ENCODE data around the gene NHLH1. TPM values are rescaled to one million over a fixed set of nuclear protein-coding genes. Genes with fewer than 3 reads are reported as not detected.
"Not testable (repeated sequence)": the region's sequence is repeated elsewhere in the genome, so short reads cannot be mapped to it uniquely, and the experiment has no call there.

NHLH1 gene
- total RNA-seq, 1 donor from 2014 or later: not detected

DNA sequence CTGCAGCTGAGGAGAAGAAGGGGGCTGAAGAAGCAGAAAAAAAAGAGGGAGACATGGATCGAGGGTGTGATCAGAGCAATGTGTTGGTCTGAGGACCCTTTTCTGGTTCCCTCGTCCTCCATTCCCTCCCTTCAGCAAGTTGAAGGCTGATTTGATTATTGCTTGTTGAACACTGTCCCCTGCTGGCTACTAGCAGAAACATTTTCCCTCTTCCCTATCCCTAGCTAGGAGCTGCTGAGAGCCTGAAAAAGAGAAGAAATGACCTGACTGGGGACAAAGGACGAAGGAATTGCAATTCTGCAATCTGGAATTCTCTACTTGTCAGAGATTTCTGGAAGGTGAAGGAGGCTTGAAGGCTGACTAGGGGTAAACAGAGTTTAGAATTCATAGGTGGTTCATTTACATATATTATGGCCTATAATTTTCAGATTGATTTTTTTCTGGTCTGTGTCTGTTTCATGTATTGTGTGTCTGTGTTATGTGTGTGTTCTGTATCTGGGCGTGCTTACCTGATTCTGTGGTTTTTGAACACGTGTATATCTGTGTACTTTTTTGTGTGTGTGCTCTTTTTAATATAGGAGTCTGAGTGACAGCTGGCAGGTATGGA lies 9.8 kb downstream of the NHLH1 start:
- Histone ChIP-seq H3K27ac (no peak overlapping the region), H3K4me3 (no peak overlapping the region), H3K4me1 (peaks cover 11% of the 10 kb centered on the region), H3K27me3 (no peaks in the 10 kb centered on the region), H3K9me3 (no peaks in the 10 kb centered on the region), H3K36me3 (no peaks in the 10 kb centered on the region)
- peak in 1 of 2 donors; percentile 49 for DNase-seq (ENCODE audit: extremely low spot score in 2 of 2)
- TF ChIP-seq POLR2AphosphoS5 (IDR thresholded peaks at IDR 0.05; ENCODE audit: insufficient read depth in 1 of 2, low read depth in 1 of 2): no peak
- TF ChIP-seq, protein P1, sequence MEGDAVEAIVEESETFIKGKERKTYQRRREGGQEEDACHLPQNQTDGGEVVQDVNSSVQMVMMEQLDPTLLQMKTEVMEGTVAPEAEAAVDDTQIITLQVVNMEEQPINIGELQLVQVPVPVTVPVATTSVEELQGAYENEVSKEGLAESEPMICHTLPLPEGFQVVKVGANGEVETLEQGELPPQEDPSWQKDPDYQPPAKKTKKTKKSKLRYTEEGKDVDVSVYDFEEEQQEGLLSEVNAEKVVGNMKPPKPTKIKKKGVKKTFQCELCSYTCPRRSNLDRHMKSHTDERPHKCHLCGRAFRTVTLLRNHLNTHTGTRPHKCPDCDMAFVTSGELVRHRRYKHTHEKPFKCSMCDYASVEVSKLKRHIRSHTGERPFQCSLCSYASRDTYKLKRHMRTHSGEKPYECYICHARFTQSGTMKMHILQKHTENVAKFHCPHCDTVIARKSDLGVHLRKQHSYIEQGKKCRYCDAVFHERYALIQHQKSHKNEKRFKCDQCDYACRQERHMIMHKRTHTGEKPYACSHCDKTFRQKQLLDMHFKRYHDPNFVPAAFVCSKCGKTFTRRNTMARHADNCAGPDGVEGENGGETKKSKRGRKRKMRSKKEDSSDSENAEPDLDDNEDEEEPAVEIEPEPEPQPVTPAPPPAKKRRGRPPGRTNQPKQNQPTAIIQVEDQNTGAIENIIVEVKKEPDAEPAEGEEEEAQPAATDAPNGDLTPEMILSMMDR (IDR thresholded peaks at IDR 0.05): peak; percentile 68 to 88 (median 85)
- intact Hi-C loops (cut with DNase I): no loop called here

DNA sequence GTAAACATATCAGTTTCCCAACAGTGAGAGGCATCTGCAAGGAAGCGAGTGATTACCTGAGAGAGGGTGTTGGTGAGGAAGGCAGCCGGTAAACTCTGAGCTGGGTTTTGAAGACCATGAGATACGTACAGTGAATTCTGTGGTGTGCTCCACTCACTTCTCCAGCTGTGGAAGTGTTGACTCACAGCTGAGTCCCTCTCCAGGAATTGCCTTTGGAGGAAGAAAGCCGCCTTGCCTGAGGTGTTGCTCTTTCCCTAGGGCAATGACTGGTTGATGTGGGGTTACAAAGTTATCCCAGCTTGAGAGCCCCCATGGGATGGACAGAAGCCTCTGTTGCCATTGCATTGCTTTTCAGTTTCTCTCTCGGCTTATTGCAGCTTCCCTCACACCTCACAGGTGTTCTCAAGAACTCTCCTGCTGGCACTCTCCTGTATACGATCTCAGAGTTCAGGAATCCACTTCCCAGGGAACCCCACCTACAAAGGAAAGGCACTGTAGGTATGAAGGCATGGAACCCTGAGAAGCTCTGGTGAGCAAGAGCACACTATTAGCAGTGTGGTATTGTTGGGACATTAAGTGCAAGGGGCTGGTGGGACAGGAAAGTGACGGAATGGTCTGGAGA lies 10.8 kb downstream of the NHLH1 start:
- intact Hi-C loops (cut with DNase I): no loop called here
- no peak overlapping the region for H3K27ac ChIP-seq
- H3K9me3 ChIP-seq: no peaks in the 10 kb centered on the region
- H3K36me3 ChIP-seq: no peaks in the 10 kb centered on the region
- peak; percentile 64 to 67 for DNase-seq (ENCODE audit: extremely low spot score in 2 of 2)
- no peak overlapping the region for H3K4me3 ChIP-seq
- peaks cover 11% of the 10 kb centered on the region for H3K4me1 ChIP-seq
- H3K27me3 ChIP-seq: no peaks in the 10 kb centered on the region
- TF ChIP-seq, protein P1 (IDR thresholded peaks at IDR 0.05): no peak
- TF ChIP-seq POLR2A (IDR thresholded peaks at IDR 0.05) (no peak), POLR2AphosphoS5 (IDR thresholded peaks at IDR 0.05; ENCODE audit: insufficient read depth in 1 of 2, low read depth in 1 of 2) (no peak)

DNA sequence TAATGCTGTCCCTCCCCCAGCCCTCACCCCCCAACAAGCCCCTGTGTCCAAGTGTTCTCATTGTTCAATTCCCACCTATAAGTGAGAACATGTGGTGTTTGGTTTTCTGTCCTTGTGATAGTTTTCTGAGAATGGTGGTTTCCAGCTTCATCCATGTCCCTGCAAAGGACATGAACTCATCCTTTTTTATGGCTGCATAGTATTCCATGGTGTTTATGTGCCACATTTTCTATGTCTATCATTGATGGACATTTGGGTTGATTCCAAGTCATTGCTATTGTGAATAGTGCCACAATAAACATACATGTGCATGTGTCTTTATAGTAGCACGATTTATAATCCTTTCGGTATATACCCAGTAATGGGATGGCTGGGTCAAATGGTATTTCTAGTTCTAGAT lies 17.9 kb downstream of the NHLH1 start:
- DNase-seq (ENCODE audit: extremely low spot score in 2 of 2); H3K36me3 ChIP-seq; H3K27ac ChIP-seq; H3K4me3 ChIP-seq; H3K9me3 ChIP-seq; H3K27me3 ChIP-seq; intact Hi-C loops (cut with DNase I); H3K4me1 ChIP-seq: not testable (repeated sequence)

DNA sequence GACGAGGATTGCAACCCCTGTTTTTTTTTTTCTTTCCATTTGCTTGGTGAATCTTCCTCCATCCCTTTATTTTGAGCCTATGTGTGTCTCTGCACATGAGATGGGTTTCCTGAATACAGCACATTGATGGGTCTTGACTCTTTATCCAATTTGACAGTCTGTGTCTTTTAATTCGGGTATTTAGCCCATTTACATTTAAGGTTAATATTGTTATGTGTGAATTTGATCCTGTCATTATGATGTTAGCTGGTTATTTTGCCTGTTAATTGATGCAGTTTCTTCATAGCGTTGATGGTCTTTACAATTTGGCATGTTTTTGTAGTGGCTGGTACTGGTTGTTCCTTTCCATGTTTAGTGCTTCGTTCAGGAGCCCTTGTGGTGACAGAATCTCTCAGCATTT lies 21.5 kb downstream of the NHLH1 start:
- H3K4me3 ChIP-seq; H3K27me3 ChIP-seq; H3K9me3 ChIP-seq; H3K36me3 ChIP-seq; H3K27ac ChIP-seq; intact Hi-C loops (cut with DNase I); DNase-seq (ENCODE audit: extremely low spot score in 2 of 2); H3K4me1 ChIP-seq: not testable (repeated sequence)

DNA sequence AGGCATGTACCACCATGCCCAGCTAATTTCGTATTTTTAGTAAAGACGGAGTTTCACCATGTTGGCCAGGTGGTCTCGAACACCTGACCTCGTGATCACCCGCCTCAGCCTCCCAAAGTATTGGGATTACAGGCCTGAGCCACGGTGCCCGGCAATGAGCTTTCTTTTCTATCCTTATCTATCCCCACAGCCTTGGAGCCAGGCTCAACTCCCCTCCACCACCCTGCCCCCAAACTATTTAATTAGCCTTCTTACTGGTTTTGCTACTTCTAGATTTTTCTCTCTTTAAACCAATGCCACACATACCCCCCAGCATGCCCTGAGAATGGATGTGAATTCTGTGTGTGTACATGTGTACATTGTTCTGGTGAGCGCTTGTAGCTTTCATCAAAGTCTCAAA lies 27.8 kb downstream of the NHLH1 start:
- TF ChIP-seq POLR2AphosphoS5 (IDR thresholded peaks at IDR 0.05; ENCODE audit: insufficient read depth in 1 of 2, low read depth in 1 of 2): no peak
- TF ChIP-seq, protein P1 (IDR thresholded peaks at IDR 0.05): no peak
- TF ChIP-seq POLR2A (IDR thresholded peaks at IDR 0.05): no peak
- Histone ChIP-seq H3K9me3 (no peaks in the 10 kb centered on the region), H3K4me3 (no peak overlapping the region), H3K27ac (no peak overlapping the region), H3K36me3 (no peaks in the 10 kb centered on the region), H3K4me1 (no peaks in the 10 kb centered on the region), H3K27me3 (no peaks in the 10 kb centered on the region)
- intact Hi-C loops (cut with DNase I): no loop called here
- DNase-seq (ENCODE audit: extremely low spot score in 2 of 2): peak in 1 of 2 donors; percentile 18

DNA sequence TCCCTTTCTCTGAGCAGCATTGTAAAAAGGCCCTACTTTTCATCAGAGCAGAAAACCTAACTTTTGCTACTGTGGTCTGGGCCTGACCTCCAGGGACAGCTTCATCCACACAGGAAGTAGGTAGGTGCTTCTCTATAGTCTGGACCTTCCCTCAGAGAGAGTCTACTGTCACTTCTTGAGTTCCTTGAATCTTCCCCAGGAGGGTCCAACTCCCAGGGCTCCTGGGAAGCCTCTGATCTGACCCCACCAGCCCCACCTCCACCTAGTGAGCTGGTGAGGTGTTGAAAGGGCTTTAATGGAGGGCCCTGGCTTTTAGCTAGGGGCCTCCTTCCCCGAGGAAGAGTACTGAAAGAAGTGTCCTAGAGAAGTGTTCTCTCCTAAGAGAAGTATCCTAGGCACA lies 30.8 kb downstream of the NHLH1 start:
- Histone ChIP-seq H3K4me3 (no peak overlapping the region), H3K36me3 (no peaks in the 10 kb centered on the region), H3K27ac (no peak overlapping the region), H3K9me3 (no peaks in the 10 kb centered on the region), H3K27me3 (no peaks in the 10 kb centered on the region), H3K4me1 (peaks cover 17% of the 10 kb centered on the region)
- DNase-seq (ENCODE audit: extremely low spot score in 2 of 2): peak in 1 of 2 donors; percentile 58
- TF ChIP-seq POLR2A (IDR thresholded peaks at IDR 0.05) (no peak), POLR2AphosphoS5 (IDR thresholded peaks at IDR 0.05; ENCODE audit: insufficient read depth in 1 of 2, low read depth in 1 of 2) (no peak)
- TF ChIP-seq, protein P1 (IDR thresholded peaks at IDR 0.05): no peak
- intact Hi-C loops (cut with DNase I): no loop called here
